Endothelial cell of umbilical vein (primary cell): ENCODE measurements around the gene TMEM138. TPM values are rescaled to one million over a fixed set of nuclear protein-coding genes. Genes with fewer than 3 reads are reported as not detected.

Source experiments
- BruUV-seq: library from RNA; stranded (reverse); fragments of 400-500 nt; replicated peaks from 2 replicates; lab custom pipeline; 2021; lab: Mats Ljungman, UMichigan
- CTCF ChIA-PET: fragments of 300-600, 350-600 bp; sonication (Branson Sonifier 250); formaldehyde crosslinking; loops from one replicate; lab custom pipeline; 2021; ENCODE audit warnings: antibody characterized with exemption, inconsistent platforms; lab: Charles Lee
- POLR2A ChIA-PET: fragments of 300-600, 350-600 bp; sonication (Branson Sonifier 250); formaldehyde crosslinking; loops from one replicate; lab custom pipeline; 2021; ENCODE audit warnings: antibody characterized with exemption, inconsistent platforms; lab: Charles Lee
- DNase-seq: peaks from one replicate; pipeline ENCODE4 v3.0.0-alpha.2; 2011; ENCODE audit warnings: low read depth, low spot score
- FAIRE-seq: peaks from 2 replicates; lab custom pipeline; 2011; peaks lifted over from hg19 to GRCh38; lab: Jason Lieb, UNC
- H2AFZ ChIP-seq: 2 replicates; pipeline ENCODE4 v1.6.0; 2012; ENCODE audit warnings: low read depth, low read length, control low read depth, inconsistent platforms
- H3K27ac ChIP-seq: 2 replicates; pipeline ENCODE4 v1.5.1; 2011; ENCODE audit warnings: low read depth, mild to moderate bottlenecking, control low read depth, low read length, moderate library complexity; ENCODE audit not compliant: insufficient read depth
- H3K27me3 ChIP-seq, 2 experiments: 2 replicates each; pipeline versions ENCODE4 v1.6.0 to v1.6.1; 2011; ENCODE audit warnings: low read length in 2 of 2, mixed read lengths in 1 of 2; ENCODE audit not compliant: control insufficient read depth in 2 of 2, insufficient read depth in 2 of 2
- H3K36me3 ChIP-seq, 2 experiments: 2 replicates in 1 of 2; 3 replicates in 1 of 2; pipeline ENCODE4 v1.5.1; 2011; ENCODE audit warnings: low read length in 2 of 2, mild to moderate bottlenecking in 1 of 2, moderate library complexity in 1 of 2; ENCODE audit not compliant: control insufficient read depth in 2 of 2, insufficient read depth in 2 of 2; ENCODE audit errors: extremely low read depth in 1 of 2
- H3K4me1 ChIP-seq: 3 replicates; pipeline ENCODE4 v1.5.1; 2011; ENCODE audit warnings: mild to moderate bottlenecking, low read length; ENCODE audit not compliant: control insufficient read depth, insufficient read depth; ENCODE audit errors: extremely low read depth
- H3K4me2 ChIP-seq: 2 replicates; pipeline ENCODE4 v1.6.1; 2011; ENCODE audit warnings: low read length, control low read depth, mixed read lengths; ENCODE audit not compliant: insufficient read depth
- H3K4me3 ChIP-seq, 3 experiments: fragments of 200-600 bp in 1 of 3; sonication (generic), shearing (Covaris generic) in 1 of 3; replicated peaks in 1 of 3; 2 replicates each; pipeline ENCODE4 v1.5.1; 2011 to 2016; ENCODE audit warnings: control low read depth in 3 of 3, low read length in 3 of 3, mild to moderate bottlenecking in 2 of 3, inconsistent platforms in 1 of 3, low read depth in 1 of 3, moderate library complexity in 1 of 3; ENCODE audit not compliant: insufficient read depth in 1 of 3
- H3K79me2 ChIP-seq: 2 replicates; pipeline ENCODE4 v1.6.0; 2012; ENCODE audit warnings: low read length, inconsistent platforms; ENCODE audit not compliant: control insufficient read depth, insufficient read depth
- H3K9ac ChIP-seq: replicated peaks from 2 replicates; pipeline ENCODE3; 2011; ENCODE audit warnings: low read length, control low read depth; ENCODE audit not compliant: insufficient read depth; ENCODE audit errors: extremely low read depth
- H3K9me1 ChIP-seq: replicated peaks from 3 replicates; pipeline ENCODE4 v1.6.0; 2011; ENCODE audit warnings: mild to moderate bottlenecking, low read length; ENCODE audit not compliant: control insufficient read depth, insufficient read depth; ENCODE audit errors: extremely low read depth
- H3K9me3 ChIP-seq: replicated peaks from 2 replicates; pipeline ENCODE4 v1.5.1; 2012; ENCODE audit warnings: low read length, inconsistent platforms; ENCODE audit not compliant: control insufficient read depth, insufficient read depth
- H4K20me1 ChIP-seq: replicated peaks from 2 replicates; pipeline ENCODE3; 2011; ENCODE audit warnings: mild to moderate bottlenecking, low read length; ENCODE audit not compliant: control insufficient read depth, insufficient read depth; ENCODE audit errors: extremely low read depth
- EZH2 ChIP-seq: IDR thresholded peaks from 2 replicates; pipeline ENCODE4 v1.6.1; 2012; ENCODE audit warnings: borderline replicate concordance, low read depth, mild to moderate bottlenecking, moderate library complexity, low read length, inconsistent platforms; ENCODE audit not compliant: severe bottlenecking
- FOS ChIP-seq: IDR thresholded peaks from 2 replicates; pipeline ENCODE4 v1.6.1; 2011; ENCODE audit warnings: mild to moderate bottlenecking, low read length, moderate library complexity, borderline replicate concordance; ENCODE audit not compliant: insufficient read depth
- GATA2 ChIP-seq: IDR thresholded peaks from 2 replicates; pipeline ENCODE4 v1.7.0; 2011; ENCODE audit warnings: low read depth, mild to moderate bottlenecking, moderate library complexity, mixed read lengths, low read length; ENCODE audit not compliant: insufficient read length, insufficient read depth
- JUN ChIP-seq: IDR thresholded peaks from 2 replicates; pipeline ENCODE4 v1.6.1; 2011; ENCODE audit warnings: borderline replicate concordance, low read depth; ENCODE audit not compliant: insufficient read length, insufficient read depth
- MYC ChIP-seq: IDR thresholded peaks from one replicate; pipeline ENCODE4 v1.6.1; 2011; ENCODE audit warnings: mild to moderate bottlenecking, low read depth, low read length
- POLR2A ChIP-seq: IDR thresholded peaks from 2 replicates; pipeline ENCODE4 v1.6.1; 2012; ENCODE audit warnings: low read depth, mild to moderate bottlenecking, control low read depth, low read length
- POLR2AphosphoS5 ChIP-seq: IDR thresholded peaks from 2 replicates; pipeline ENCODE4 v1.6.1; 2012; ENCODE audit warnings: low read depth, mild to moderate bottlenecking, control low read depth, low read length, moderate library complexity; ENCODE audit not compliant: insufficient read depth
- dilution Hi-C: fragments of 300-500 bp; cut with MboI; formaldehyde crosslinking; loops from one replicate; pipeline ENCODE4 v1.15.0; 2019; ENCODE audit warnings: low sequenced_read_pairs; ENCODE audit not compliant: extremely low pct_ligation_motif_present
- intact Hi-C: fragments of 100-400 bp; cut with micrococcal nuclease; formaldehyde crosslinking; loops from one replicate; pipeline ENCODE4 v1.10.0; 2022
- polyA plus RNA-seq, 4 experiments: library from polyadenylated mRNA; depleted of rRNA in 3 of 4; stranded (reverse) in 3 of 4; unstranded in 1 of 4; fragments of >200 nt; gene quantifications; 2 replicates each; pipeline versions ENCODE4 v1.2.1 to v1.2.3, GENCODE V29; 2011 to 2012; ENCODE audit warnings: missing spikeins in 1 of 4
- total RNA-seq: library from RNA; stranded (reverse); gene quantifications from 2 replicates; pipeline ENCODE4 v1.2.3, GENCODE V29; 2021
- TF ChIP-seq, protein P1 (sequence below), 2 donors: IDR thresholded peaks; 1 replicate in 1 of 2; 2 replicates in 1 of 2; pipeline ENCODE4 v1.5.1; 2011; ENCODE audit warnings: low read length in 2 of 2, mild to moderate bottlenecking in 2 of 2, moderate library complexity in 2 of 2, control low read depth in 1 of 2, inconsistent platforms in 1 of 2, low read depth in 1 of 2; ENCODE audit not compliant: insufficient read depth in 1 of 2; ENCODE audit errors: extremely low read depth in 1 of 2
- TF ChIP-seq, protein P2 (sequence below): IDR thresholded peaks from 2 replicates; pipeline ENCODE4 v1.6.1; 2011; ENCODE audit not compliant: insufficient read depth, insufficient read length

Gene TMEM138
- total and polyA plus RNA-seq, 2 donors (not counting 3 experiments of a cell fraction or from before 2014, with no cell fraction given): 37.9 to 60.0 TPM

DNA sequence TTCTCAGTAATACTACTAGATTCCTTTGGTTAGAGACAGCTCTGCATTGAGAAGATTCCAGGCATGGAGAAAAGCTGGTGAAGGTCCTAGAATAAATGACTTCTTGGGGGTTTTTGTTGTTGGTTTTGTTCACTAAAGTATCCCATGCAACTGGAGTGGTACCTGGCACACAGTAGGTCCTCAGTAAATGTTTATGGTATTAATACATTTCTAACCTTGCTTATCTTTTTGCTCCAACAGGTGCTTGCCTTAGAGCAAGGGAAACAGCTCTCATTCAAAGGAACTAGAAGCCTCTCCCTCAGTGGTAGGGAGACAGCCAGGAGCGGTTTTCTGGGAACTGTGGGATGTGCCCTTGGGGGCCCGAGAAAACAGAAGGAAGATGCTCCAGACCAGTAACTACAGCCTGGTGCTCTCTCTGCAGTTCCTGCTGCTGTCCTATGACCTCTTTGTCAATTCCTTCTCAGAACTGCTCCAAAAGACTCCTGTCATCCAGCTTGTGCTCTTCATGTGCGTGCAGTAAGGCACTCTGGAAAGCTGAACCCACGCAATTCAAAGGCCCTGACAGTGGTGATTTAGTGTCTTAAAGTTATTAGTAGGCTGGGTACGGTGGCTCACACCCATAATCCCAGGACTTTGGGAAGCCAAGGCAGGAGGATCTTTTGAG, 2.0 kb downstream of the TMEM138 start:
- peaks cover 26% of the 10 kb centered on the region for H3K79me2 ChIP-seq
- no TSS peak for BruUV-seq
- ChIA-PET CTCF (interaction anchor here (5.0 to 10.8 kb wide), 2 partner anchors 21 to 28 kb away, joined by 49 to 89 read pairs; no protein-coding TSS in a partner anchor), POLR2A (interaction anchor here (0.6 kb wide), 1 partner anchor 50 kb away, joined by 5 read pairs; no protein-coding TSS in a partner anchor)
- H2AFZ ChIP-seq: no peak overlapping the region
- dilution Hi-C loops (no loop called here), intact Hi-C loops (no loop called here)
- H3K9me3 ChIP-seq: no peaks in the 10 kb centered on the region
- H3K27ac ChIP-seq: no peak overlapping the region
- no peak for DNase-seq
- TF ChIP-seq FOS (no peak), MYC (no peak), EZH2 (no peak), GATA2 (no peak), POLR2AphosphoS5 (no peak), POLR2A (no peak), JUN (no peak)
- TF ChIP-seq, protein P1, sequence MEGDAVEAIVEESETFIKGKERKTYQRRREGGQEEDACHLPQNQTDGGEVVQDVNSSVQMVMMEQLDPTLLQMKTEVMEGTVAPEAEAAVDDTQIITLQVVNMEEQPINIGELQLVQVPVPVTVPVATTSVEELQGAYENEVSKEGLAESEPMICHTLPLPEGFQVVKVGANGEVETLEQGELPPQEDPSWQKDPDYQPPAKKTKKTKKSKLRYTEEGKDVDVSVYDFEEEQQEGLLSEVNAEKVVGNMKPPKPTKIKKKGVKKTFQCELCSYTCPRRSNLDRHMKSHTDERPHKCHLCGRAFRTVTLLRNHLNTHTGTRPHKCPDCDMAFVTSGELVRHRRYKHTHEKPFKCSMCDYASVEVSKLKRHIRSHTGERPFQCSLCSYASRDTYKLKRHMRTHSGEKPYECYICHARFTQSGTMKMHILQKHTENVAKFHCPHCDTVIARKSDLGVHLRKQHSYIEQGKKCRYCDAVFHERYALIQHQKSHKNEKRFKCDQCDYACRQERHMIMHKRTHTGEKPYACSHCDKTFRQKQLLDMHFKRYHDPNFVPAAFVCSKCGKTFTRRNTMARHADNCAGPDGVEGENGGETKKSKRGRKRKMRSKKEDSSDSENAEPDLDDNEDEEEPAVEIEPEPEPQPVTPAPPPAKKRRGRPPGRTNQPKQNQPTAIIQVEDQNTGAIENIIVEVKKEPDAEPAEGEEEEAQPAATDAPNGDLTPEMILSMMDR (IDR thresholded peaks at IDR 0.05; ENCODE audit: extremely low read depth in 1 of 2, insufficient read depth in 1 of 2, low read depth in 1 of 2, low read length in 2 of 2): no peak
- TF ChIP-seq, protein P2, sequence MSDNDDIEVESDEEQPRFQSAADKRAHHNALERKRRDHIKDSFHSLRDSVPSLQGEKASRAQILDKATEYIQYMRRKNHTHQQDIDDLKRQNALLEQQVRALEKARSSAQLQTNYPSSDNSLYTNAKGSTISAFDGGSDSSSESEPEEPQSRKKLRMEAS: no peak
- no peak for FAIRE-seq
- no peak overlapping the region for H3K4me3 ChIP-seq
- no peak overlapping the region for H3K4me2 ChIP-seq
- peaks cover 18% of the 10 kb centered on the region for H3K4me1 ChIP-seq
- no peaks in the 10 kb centered on the region for H3K9me1 ChIP-seq
- peaks cover 12 to 27% of the 10 kb centered on the region in 2 experiments for H3K36me3 ChIP-seq
- H3K9ac ChIP-seq: no peak overlapping the region
- H3K27me3 ChIP-seq: no peaks in the 10 kb centered on the region
- no peaks in the 10 kb centered on the region for H4K20me1 ChIP-seq
